Measurements from ENCODE around the gene MGP.

MGP gene

GRCh38 chr12:14902465-14902864, 16.8 kb upstream of the MGP start:
- DNase-seq: no peak

GRCh38 chr12:14901228-14901562, 15.5 kb upstream of the MGP start:
- DNase-seq: no peak

- DNase-seq: no peak
Observed at GRCh38 chr12:14900521-14901227, 15.0 kb upstream of the MGP start.

GRCh38 chr12:14896521-14897169, 11.0 kb upstream of the MGP start:
- no peak for DNase-seq

- DNase-seq: no peak
Observed at GRCh38 chr12:14893506-14894250, 8.0 kb upstream of the MGP start.

- DNase-seq: no peak
Observed at GRCh38 chr12:14892726-14893505, 7.3 kb upstream of the MGP start.

GRCh38 chr12:14890701-14891100, 5.0 kb upstream of the MGP start:
- DNase-seq: no peak

- DNase-seq: peak; percentile 7
Observed at GRCh38 chr12:14886271-14886670, 617 bp upstream of the MGP start.

- no peak for DNase-seq
Observed at GRCh38 chr12:14884458-14884878, 1.2 kb downstream of the MGP start.

GRCh38 chr12:14883686-14884085, 2.0 kb downstream of the MGP start:
- no peak for DNase-seq

GRCh38 chr12:14880890-14881453, 4.7 kb downstream of the MGP start:
- DNase-seq: no peak

GRCh38 chr12:14879222-14879933, 6.3 kb downstream of the MGP start:
- DNase-seq: no peak

GRCh38 chr12:14878488-14878887, 7.2 kb downstream of the MGP start:
- DNase-seq: no peak

- DNase-seq: no peak
Observed at GRCh38 chr12:14876833-14877232, 8.8 kb downstream of the MGP start.

- no peak for DNase-seq
Observed at GRCh38 chr12:14874882-14875281, 10.8 kb downstream of the MGP start.

GRCh38 chr12:14873440-14874185, 12.0 kb downstream of the MGP start:
- DNase-seq: no peak

GRCh38 chr12:14871886-14872285, 13.8 kb downstream of the MGP start:
- DNase-seq: no peak

GRCh38 chr12:14871247-14871646, 14.4 kb downstream of the MGP start:
- DNase-seq: no peak

GRCh38 chr12:14868916-14869506, 16.6 kb downstream of the MGP start:
- no peak for DNase-seq

- DNase-seq: no peak
Observed at GRCh38 chr12:14860490-14860889, 25.2 kb downstream of the MGP start.

- DNase-seq: no peak
Observed at GRCh38 chr12:14858513-14858912, 27.1 kb downstream of the MGP start.

All from NCI-H146 (cell line).